Esophagus (tissue), 2 donors: ENCODE results near the gene HS6ST1. TPM values are rescaled to one million over a fixed set of nuclear protein-coding genes. Genes with fewer than 3 reads are reported as not detected.

Experiments used
- H3K27ac ChIP-seq, 2 donors: one replicate each; pipeline ENCODE4 v1.5.1; 2013; ENCODE audit warnings: low read depth in 2 of 2, mild to moderate bottlenecking in 2 of 2, inconsistent platforms in 1 of 2, low read length in 1 of 2, moderate library complexity in 1 of 2
- H3K27me3 ChIP-seq, 2 donors: one replicate each; pipeline ENCODE4 v1.6.1; 2013; ENCODE audit warnings: low read length in 2 of 2, control low read depth in 1 of 2, mild to moderate bottlenecking in 1 of 2; ENCODE audit not compliant: insufficient read depth in 2 of 2, control insufficient read depth in 1 of 2
- H3K36me3 ChIP-seq, 2 donors: one replicate each; pipeline ENCODE4 v1.6.1; 2013; ENCODE audit warnings: low read length in 1 of 2; ENCODE audit not compliant: control insufficient read depth in 2 of 2, insufficient read depth in 2 of 2
- H3K4me1 ChIP-seq, 2 donors: one replicate each; pipeline ENCODE4 v1.6.1; 2013; ENCODE audit warnings: low read length in 1 of 2; ENCODE audit not compliant: control insufficient read depth in 2 of 2, insufficient read depth in 2 of 2
- H3K4me3 ChIP-seq, 2 donors: one replicate each; pipeline ENCODE4 v1.5.1; 2013; ENCODE audit warnings: low read length in 2 of 2, mild to moderate bottlenecking in 2 of 2, low read depth in 1 of 2, moderate library complexity in 1 of 2
- H3K9me3 ChIP-seq, 2 donors: one replicate each; pipeline ENCODE4 v1.6.1; 2013; ENCODE audit warnings: mild to moderate bottlenecking in 2 of 2, low read depth in 1 of 2, low read length in 1 of 2, moderate library complexity in 1 of 2; ENCODE audit not compliant: control insufficient read depth in 2 of 2, insufficient read depth in 1 of 2
- WGBS, 2 donors: extraction: QIAGEN DNeasy Blood & Tissue Kit; methylation state at CpG; one replicate each; pipeline ENCODE4 v1.1.7; 2013; 5-methylcytosine and 5-hydroxymethylcytosine counted together
- polyA plus RNA-seq, 2 donors: library from polyadenylated mRNA; stranded (reverse); fragments of 200-250 nt; gene quantifications; one replicate each; pipeline ENCODE4 v1.2.3, GENCODE V29; 2013
- donor health status: healthy with polysubstance abuse.
- donor health status: Bipolar disorder and iron deficiency.

Gene HS6ST1
- polyA plus RNA-seq, 2 donors: 23.1 to 29.9 TPM

DNA sequence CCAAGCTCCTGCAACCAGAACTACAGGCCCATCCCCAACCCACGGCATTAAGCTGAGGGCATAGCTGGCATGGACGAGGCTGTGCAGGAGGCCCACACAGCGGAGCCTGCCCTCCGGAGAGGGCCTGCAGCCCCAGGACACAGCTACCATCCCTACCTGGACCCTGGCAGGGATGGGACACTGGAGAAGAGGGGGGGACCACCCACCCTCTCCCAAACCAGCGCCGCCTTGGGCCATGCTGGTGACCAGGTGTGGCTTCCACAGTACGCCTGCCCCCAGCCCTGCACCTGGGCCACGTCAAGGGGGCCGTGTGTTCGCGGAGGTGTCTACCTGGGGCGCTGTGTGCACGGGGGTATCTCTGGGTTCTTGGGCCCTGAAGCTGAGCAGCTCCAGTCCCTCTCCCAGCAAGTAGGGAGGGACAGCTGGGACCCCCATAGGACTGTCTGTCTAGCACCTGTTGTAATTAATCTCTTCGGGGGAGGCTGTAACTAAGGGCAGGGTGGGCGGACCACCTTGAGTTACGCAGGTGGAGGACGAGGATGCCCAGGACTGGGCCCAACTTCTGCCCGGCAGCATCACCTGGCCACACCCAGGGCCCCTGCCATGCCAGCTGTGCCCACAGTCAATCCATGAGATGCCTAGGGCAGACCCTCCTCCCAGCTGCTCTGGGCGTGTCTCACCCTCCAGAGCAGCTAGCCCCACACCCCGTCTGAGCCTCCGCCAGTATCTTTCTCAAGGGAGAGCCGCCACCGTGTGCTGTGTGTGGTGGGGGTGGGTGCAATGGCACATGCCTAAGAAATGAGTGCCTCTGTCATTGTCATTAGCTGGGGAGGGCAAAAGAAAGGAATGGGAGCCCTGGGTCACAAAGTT, 18.3 kb downstream of the HS6ST1 start:
- no peaks in the 10 kb centered on the region for H3K27me3 ChIP-seq
- peaks cover 0 to 5% of the 10 kb centered on the region in 2 donors for H3K36me3 ChIP-seq
- WGBS, 2 donors: 76 to 80% methylated on average over 23 of the region's 23 CpGs
- H3K27ac ChIP-seq: no peak overlapping the region
- peaks cover 15 to 54% of the 10 kb centered on the region in 2 donors for H3K4me1 ChIP-seq
- H3K9me3 ChIP-seq: no peaks in the 10 kb centered on the region
- H3K4me3 ChIP-seq: no peak overlapping the region

- WGBS, 2 donors: 91 to 93% methylated on average over 11 of the region's 11 CpGs
- Histone ChIP-seq H3K27me3 (no peaks in the 10 kb centered on the region), H3K27ac (no peak overlapping the region), H3K36me3 (peaks cover 0 to 5% of the 10 kb centered on the region in 2 donors), H3K9me3 (peaks cover 0 to 3% of the 10 kb centered on the region in 2 donors), H3K4me3 (no peak overlapping the region), H3K4me1 (peaks cover 18 to 54% of the 10 kb centered on the region in 2 donors)
Measured at GRCh38 chr2:128299628-128300027, 19.0 kb downstream of the HS6ST1 start.

- no peaks in the 10 kb centered on the region for H3K27me3 ChIP-seq
- WGBS, 2 donors: 87% methylated on average over 16 of the region's 16 CpGs
- peaks cover 0 to 3% of the 10 kb centered on the region in 2 donors for H3K9me3 ChIP-seq
- peaks cover 12 to 50% of the 10 kb centered on the region in 2 donors for H3K4me1 ChIP-seq
- no peak overlapping the region for H3K4me3 ChIP-seq
- H3K36me3 ChIP-seq: peaks cover 0 to 5% of the 10 kb centered on the region in 2 donors
- no peak overlapping the region for H3K27ac ChIP-seq
Measured at GRCh38 chr2:128298846-128299507, 19.7 kb downstream of the HS6ST1 start.

DNA sequence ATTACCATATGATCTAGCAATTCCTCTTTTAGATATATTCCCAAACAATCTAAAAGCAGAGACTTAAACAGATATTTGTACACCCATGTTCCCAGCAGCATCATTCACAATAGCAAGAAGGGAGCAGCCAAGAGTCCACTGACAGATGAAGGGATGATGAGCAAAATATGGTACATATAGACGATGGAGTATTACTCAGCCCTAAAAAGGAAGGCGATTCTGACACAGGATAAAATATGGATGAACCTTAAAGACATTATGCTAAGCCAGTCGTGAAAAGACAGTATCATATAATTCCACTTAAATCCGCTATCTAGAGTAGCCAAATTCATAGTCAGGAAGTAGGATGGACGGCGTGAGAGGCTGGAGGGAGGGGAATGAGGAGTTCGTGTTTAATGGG, 20.4 kb downstream of the HS6ST1 start:
- 94 to 96% methylated on average over 7 of the region's 7 CpGs for WGBS, 2 donors
- Histone ChIP-seq H3K27me3 (no peaks in the 10 kb centered on the region), H3K4me3 (no peak overlapping the region), H3K36me3 (peaks cover 0 to 5% of the 10 kb centered on the region in 2 donors), H3K9me3 (peaks cover 0 to 3% of the 10 kb centered on the region in 2 donors), H3K4me1 (peaks cover 12 to 51% of the 10 kb centered on the region in 2 donors), H3K27ac (no peak overlapping the region)

DNA sequence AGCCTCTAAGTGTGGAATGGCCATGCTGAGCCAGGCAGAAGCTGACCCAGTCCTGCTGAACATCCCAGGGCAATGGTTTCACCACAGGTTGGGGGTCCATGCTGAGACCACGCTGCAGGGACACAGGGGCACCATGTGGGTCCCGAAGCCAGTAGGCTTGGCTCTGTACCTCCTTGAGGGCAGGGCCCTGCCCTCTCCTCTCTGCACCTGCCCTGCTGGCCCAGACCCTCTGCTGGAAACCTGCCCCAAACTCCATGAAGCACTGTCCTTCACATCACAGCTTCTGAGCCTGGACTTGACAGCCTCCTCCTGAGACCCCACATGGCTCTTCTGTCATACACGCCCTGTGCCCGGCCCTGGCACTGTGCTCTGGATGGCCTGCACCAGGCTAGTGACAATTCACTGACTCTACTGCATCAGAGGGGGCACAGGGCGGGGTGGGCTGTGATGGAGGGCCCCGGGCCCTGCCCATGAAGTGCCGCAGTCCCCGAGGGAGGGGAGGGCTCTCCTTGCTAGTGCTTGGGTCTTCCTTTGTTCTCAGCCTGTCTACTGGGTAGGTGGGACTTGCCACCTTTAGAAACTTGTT, 24.7 kb downstream of the HS6ST1 start:
- H3K4me1 ChIP-seq: peaks cover 13 to 31% of the 10 kb centered on the region in 2 donors
- peaks cover 0 to 6% of the 10 kb centered on the region in 2 donors for H3K36me3 ChIP-seq
- H3K4me3 ChIP-seq: no peak overlapping the region
- peak overlapping the region; percentile 85 to 91 for H3K27ac ChIP-seq
- no peaks in the 10 kb centered on the region for H3K27me3 ChIP-seq
- peaks cover 0 to 3% of the 10 kb centered on the region in 2 donors for H3K9me3 ChIP-seq
- 81 to 95% methylated on average over 8 of the region's 8 CpGs for WGBS, 2 donors

DNA sequence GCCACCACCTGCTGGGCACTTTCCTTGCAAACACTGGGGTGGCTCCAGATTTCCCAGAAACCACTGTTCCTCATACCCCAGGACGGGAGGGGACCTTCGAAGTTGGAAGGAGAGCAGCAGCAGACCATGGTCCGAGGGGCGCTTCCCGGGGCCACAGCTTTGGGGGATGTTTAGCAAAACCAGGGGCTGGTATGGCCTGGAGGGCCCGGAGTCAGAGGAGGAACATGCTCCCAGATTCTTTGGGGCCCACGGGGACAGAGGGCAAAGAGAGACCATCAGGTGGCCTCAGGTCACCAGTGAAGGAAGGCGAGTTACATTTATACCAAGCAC, 25.3 kb downstream of the HS6ST1 start:
- H3K27ac ChIP-seq: peak overlapping the region; percentile 85 to 91
- no peak overlapping the region for H3K4me3 ChIP-seq
- H3K4me1 ChIP-seq: peaks cover 13 to 31% of the 10 kb centered on the region in 2 donors
- H3K27me3 ChIP-seq: no peaks in the 10 kb centered on the region
- peaks cover 0 to 3% of the 10 kb centered on the region in 2 donors for H3K9me3 ChIP-seq
- peaks cover 0 to 9% of the 10 kb centered on the region in 2 donors for H3K36me3 ChIP-seq
- 68 to 87% methylated on average over 8 of the region's 8 CpGs for WGBS, 2 donors

GRCh38 chr2:128292599-128293425, 25.9 kb downstream of the HS6ST1 start:
- Histone ChIP-seq H3K27ac (peak overlapping the region; percentile 85 to 91), H3K4me1 (peaks cover 16 to 31% of the 10 kb centered on the region in 2 donors), H3K36me3 (peaks cover 5 to 10% of the 10 kb centered on the region in 2 donors), H3K4me3 (no peak overlapping the region), H3K27me3 (no peaks in the 10 kb centered on the region), H3K9me3 (peaks cover 0 to 3% of the 10 kb centered on the region in 2 donors)
- 57 to 67% methylated on average over 18 to 21 of the region's 21 CpGs for WGBS, 2 donors

DNA sequence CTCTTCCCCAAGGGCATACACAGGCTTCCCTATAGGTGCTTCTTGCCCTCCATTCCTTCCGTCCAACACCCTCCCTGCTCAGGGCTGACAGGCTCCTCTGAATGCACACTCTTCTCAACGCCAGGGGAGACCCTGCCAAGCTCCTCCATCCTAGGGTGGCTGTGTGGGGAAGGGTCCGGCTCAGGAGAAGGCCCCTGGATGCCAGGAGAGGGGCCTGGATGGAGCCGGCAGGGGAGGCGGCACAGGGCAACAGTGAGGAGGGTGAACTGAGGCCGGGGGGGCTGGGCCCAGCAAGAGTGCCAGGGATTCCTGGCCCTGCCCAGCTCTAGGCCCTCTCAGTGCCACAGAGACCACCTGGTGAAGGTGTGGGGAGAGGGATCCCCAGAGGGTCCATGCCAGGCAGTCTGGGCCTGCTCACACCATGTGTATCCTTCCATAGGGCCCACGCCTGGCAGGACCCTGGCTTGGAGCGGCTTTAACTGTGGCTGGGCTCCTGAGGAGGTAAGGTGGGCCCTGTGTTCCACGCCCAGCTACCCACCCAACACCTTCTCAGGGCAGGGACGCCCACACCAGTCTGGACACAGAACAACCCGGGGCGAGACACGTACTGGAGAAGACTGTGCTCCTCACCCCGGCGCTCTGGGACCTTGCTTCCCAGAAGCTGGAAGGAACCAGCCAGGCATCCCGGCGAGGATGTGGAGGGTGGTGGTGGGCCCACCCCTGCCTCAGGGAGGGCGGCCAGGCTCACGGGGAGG, 26.6 kb downstream of the HS6ST1 start:
- H3K27ac ChIP-seq: peak overlapping the region; percentile 24 to 63
- peaks cover 21 to 38% of the 10 kb centered on the region in 2 donors for H3K4me1 ChIP-seq
- H3K9me3 ChIP-seq: peaks cover 0 to 3% of the 10 kb centered on the region in 2 donors
- H3K36me3 ChIP-seq: peaks cover 6 to 15% of the 10 kb centered on the region in 2 donors
- WGBS, 2 donors: 71 to 79% methylated on average over 19 of the region's 19 CpGs
- no peak overlapping the region for H3K4me3 ChIP-seq
- no peaks in the 10 kb centered on the region for H3K27me3 ChIP-seq
